ENCODE results near the gene IMMP2L. TPM values are rescaled to one million over a fixed set of nuclear protein-coding genes. Genes with fewer than 3 reads are reported as not detected.

The IMMP2L gene
- total and polyA plus RNA-seq, 2 of the 8 experiments (the other 6 are each of a cell fraction or from before 2014, with no cell fraction given), result 2.3 to 10.1 TPM

DNA sequence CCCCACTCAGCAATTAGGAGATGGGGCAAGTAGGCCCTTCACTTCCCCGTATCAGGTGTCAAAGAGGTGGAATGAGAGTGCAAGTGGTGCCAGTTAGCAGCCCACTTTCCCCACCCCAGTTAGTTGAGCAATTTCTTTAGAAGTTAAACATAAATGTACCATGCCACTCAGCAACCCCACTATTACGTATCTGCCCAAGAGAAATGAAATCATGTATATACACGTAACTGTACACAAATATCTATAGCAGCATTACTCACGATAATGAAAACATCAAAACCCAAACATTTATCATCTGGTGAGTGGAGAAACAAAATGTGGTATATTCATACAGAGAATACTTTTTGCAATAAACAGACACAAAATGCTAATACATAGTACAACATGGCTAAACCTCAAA, 50.4 kb downstream of the IMMP2L start (continued):
- TF ChIP-seq KDM4A (IDR thresholded peaks at IDR 0.05; ENCODE audit: low read depth, low read length, severe bottlenecking), result no peak

All from H1 (cell line).